Kidney (tissue), 14 donors: ENCODE results near the gene HOXB3. TPM values are rescaled to one million over a fixed set of nuclear protein-coding genes. Genes with fewer than 3 reads are reported as not detected.

Experiments
- DNase-seq, 5 donors: peaks; one replicate each; pipeline ENCODE4 v3.0.0-alpha.2; 2013 to 2020
- FAIRE-seq: peaks from 2 replicates; lab custom pipeline; 2012; peaks lifted over from hg19 to GRCh38; lab: Jason Lieb, UNC
- H3K27ac ChIP-seq, 2 donors: one replicate each; pipeline ENCODE4 v1.7.0; 2013; ENCODE audit warnings: low read depth in 2 of 2, low read length in 2 of 2, inconsistent platforms in 1 of 2
- H3K27me3 ChIP-seq: one replicate; pipeline ENCODE4 v1.7.1; 2013; ENCODE audit warnings: low read length, inconsistent platforms; ENCODE audit not compliant: control insufficient read depth, insufficient read depth
- H3K36me3 ChIP-seq, 3 donors: one replicate each; pipeline versions ENCODE4 v1.7.0 to v1.7.1; 2013; ENCODE audit warnings: low read length in 3 of 3, control low read depth in 1 of 3, inconsistent platforms in 1 of 3; ENCODE audit not compliant: insufficient read depth in 3 of 3, control insufficient read depth in 2 of 3
- H3K4me1 ChIP-seq, 3 donors: one replicate each; pipeline versions ENCODE4 v1.7.0 to v1.7.1; 2013; ENCODE audit warnings: low read length in 3 of 3, inconsistent platforms in 1 of 3, low read depth in 1 of 3; ENCODE audit not compliant: control insufficient read depth in 2 of 3, insufficient read depth in 2 of 3
- H3K4me3 ChIP-seq, 3 donors: one replicate each; pipeline versions ENCODE4 v1.7.0 to v1.8.1; 2013; ENCODE audit warnings: low read length in 3 of 3, control low read depth in 1 of 3, inconsistent platforms in 1 of 3
- H3K9ac ChIP-seq, 3 donors: one replicate each; pipeline versions ENCODE4 v1.7.0 to v1.7.1; 2013; ENCODE audit warnings: low read length in 3 of 3, control low read depth in 1 of 3, inconsistent platforms in 1 of 3
- H3K9me3 ChIP-seq, 3 donors: one replicate each; pipeline versions ENCODE4 v1.7.0 to v1.7.1; 2013; ENCODE audit warnings: low read length in 3 of 3, control low read depth in 1 of 3, inconsistent platforms in 1 of 3; ENCODE audit not compliant: control insufficient read depth in 2 of 3, insufficient read depth in 1 of 3
- CTCF ChIP-seq: IDR thresholded peaks from 3 replicates; pipeline ENCODE4 v1.5.1; 2012; ENCODE audit warnings: mild to moderate bottlenecking, moderate library complexity, borderline replicate concordance; ENCODE audit not compliant: insufficient read depth; ENCODE audit errors: extremely low read depth
- intact Hi-C: fragments of 100-400 bp; cut with DNase I; formaldehyde crosslinking; loops from one replicate; pipeline ENCODE4 v1.11.1; 2022
- polyA plus RNA-seq: library from polyadenylated mRNA; stranded (reverse); fragments of 350-450 nt; fragmentation: Illumina TruSeq; extraction: RNeasy Lipid Tissue Mini Kit (QIAGEN cat#74804); gene quantifications from one replicate; pipeline ENCODE4 v1.2.3, GENCODE V29; 2014; ENCODE audit warnings: low read depth, low replicate concordance; ENCODE audit not compliant: insufficient read depth
- total RNA-seq: library from RNA; stranded (reverse); fragmentation: NEBNext Ultra II Directional; extraction: Animal tissue kit (Norgen Biotek cat#: 25700); gene quantifications from one replicate; pipeline ENCODE4 v1.2.1, GENCODE V29; 2021
- donor health status: control.
- donor health status: control.
- donor health status: control.
- donor health status: control.
- donor health status: control.
- donor health status: DM: yes; HTN: yes; CAD: no.
- donor health status: Normal renal cell carcinoma (clear cell type).

The HOXB3 gene
- total and polyA plus RNA-seq, 2 donors from 2014 or later = 12.1 to 99.0 TPM

- DNase-seq (peak; percentile 78 to 93 (median 84)), FAIRE-seq (no peak)
- Histone ChIP-seq H3K27me3 (peaks cover 13% of the 10 kb centered on the region), H3K4me1 (peaks cover 0 to 15% (median 9%) of the 10 kb centered on the region in 3 donors), H3K9ac (peak overlapping the region; percentile 71 to 82 (median 82)), H3K36me3 (no peaks in the 10 kb centered on the region), H3K9me3 (no peaks in the 10 kb centered on the region), H3K27ac (peak overlapping the region; percentile 92 to 97), H3K4me3 (peak overlapping the region; percentile 81 to 85 (median 82))
- peak; percentile 19 for TF ChIP-seq CTCF
- intact Hi-C loops = no loop called here
Observed at GRCh38 chr17:48612854-48613691, 23.0 kb upstream of the HOXB3 start.

- Histone ChIP-seq H3K36me3 (no peaks in the 10 kb centered on the region), H3K4me3 (peak overlapping the region; percentile 81 to 85 (median 82)), H3K27me3 (peaks cover 11% of the 10 kb centered on the region), H3K9me3 (no peaks in the 10 kb centered on the region), H3K4me1 (peaks cover 0 to 15% (median 9%) of the 10 kb centered on the region in 3 donors), H3K9ac (peak overlapping the region; percentile 71 to 82 (median 82)), H3K27ac (peak overlapping the region; percentile 85 to 97)
- FAIRE-seq = no peak
- intact Hi-C loops = no loop called here
- TF ChIP-seq CTCF = no peak
- peak in 3 of 5 donors; percentile 48 to 69 (median 67) for DNase-seq
Observed at GRCh38 chr17:48612456-48612853, 22.4 kb upstream of the HOXB3 start.

- DNase-seq (peak; percentile 93 to 97 (median 97)), FAIRE-seq (no peak)
- H3K9me3 ChIP-seq = no peaks in the 10 kb centered on the region
- H3K4me3 ChIP-seq = peak overlapping the region; percentile 82 to 91 (median 85)
- H3K9ac ChIP-seq = peak overlapping the region; percentile 83 to 98 (median 90)
- intact Hi-C loops = no loop called here
- H3K36me3 ChIP-seq = no peaks in the 10 kb centered on the region
- TF ChIP-seq CTCF = no peak
- H3K27ac ChIP-seq = peak overlapping the region; percentile 97
- peaks cover 11% of the 10 kb centered on the region for H3K27me3 ChIP-seq
- peaks cover under 1 to 15% (median 9%) of the 10 kb centered on the region in 3 donors for H3K4me1 ChIP-seq
Observed at GRCh38 chr17:48611681-48612455, 21.8 kb upstream of the HOXB3 start.
